ENCODE data around the gene CCDC170. TPM values are rescaled to one million over a fixed set of nuclear protein-coding genes. Genes with fewer than 3 reads are reported as not detected.

Gene CCDC170
- total RNA-seq, 1 donor from 2014 or later, result 0.31 TPM

GRCh38 chr6:151499551-151499950 lies 5.7 kb downstream of the CCDC170 start:
- Mint-ChIP-seq H3K27ac (ENCODE audit: unreplicated experiment) (no peak overlapping the region), H3K27me3 (ENCODE audit: unreplicated experiment) (peaks cover 6% of the 10 kb centered on the region), H3K4me3 (ENCODE audit: unreplicated experiment) (no peak overlapping the region), H3K36me3 (ENCODE audit: low read depth, unreplicated experiment) (no peaks in the 10 kb centered on the region), H3K4me1 (ENCODE audit: unreplicated experiment) (peaks cover 9% of the 10 kb centered on the region), H3K9me3 (ENCODE audit: unreplicated experiment) (peaks cover 2% of the 10 kb centered on the region)
- no peak for DNase-seq (ENCODE audit: low spot score)
- no peak for TF ChIP-seq CTCF (IDR thresholded peaks at IDR 0.05; ENCODE audit: unreplicated experiment)

- TF ChIP-seq CTCF (IDR thresholded peaks at IDR 0.05; ENCODE audit: unreplicated experiment), result no peak
- Mint-ChIP-seq H3K36me3 (ENCODE audit: low read depth, unreplicated experiment) (no peaks in the 10 kb centered on the region), H3K4me3 (ENCODE audit: unreplicated experiment) (no peak overlapping the region), H3K9me3 (ENCODE audit: unreplicated experiment) (peaks cover 4% of the 10 kb centered on the region), H3K27me3 (ENCODE audit: unreplicated experiment) (peaks cover 2% of the 10 kb centered on the region), H3K27ac (ENCODE audit: unreplicated experiment) (no peak overlapping the region), H3K4me1 (ENCODE audit: unreplicated experiment) (peaks cover 4% of the 10 kb centered on the region)
- DNase-seq (ENCODE audit: low spot score), result no peak
Observed at GRCh38 chr6:151501511-151502136, 7.8 kb downstream of the CCDC170 start.

- Mint-ChIP-seq H3K27ac (ENCODE audit: unreplicated experiment) (no peak overlapping the region), H3K9me3 (ENCODE audit: unreplicated experiment) (peaks cover 4% of the 10 kb centered on the region), H3K4me3 (ENCODE audit: unreplicated experiment) (no peak overlapping the region), H3K36me3 (ENCODE audit: low read depth, unreplicated experiment) (no peaks in the 10 kb centered on the region), H3K4me1 (ENCODE audit: unreplicated experiment) (peaks cover 4% of the 10 kb centered on the region), H3K27me3 (ENCODE audit: unreplicated experiment) (peaks cover 2% of the 10 kb centered on the region)
- no peak for TF ChIP-seq CTCF (IDR thresholded peaks at IDR 0.05; ENCODE audit: unreplicated experiment)
- DNase-seq (ENCODE audit: low spot score), result no peak
Observed at GRCh38 chr6:151502499-151502898, 8.7 kb downstream of the CCDC170 start.

- Mint-ChIP-seq H3K36me3 (ENCODE audit: low read depth, unreplicated experiment) (no peaks in the 10 kb centered on the region), H3K27ac (ENCODE audit: unreplicated experiment) (no peak overlapping the region)
Observed at GRCh38 chr6:151506761-151507160, 12.9 kb downstream of the CCDC170 start.

More at GRCh38 chr6:151506761-151507160, 12.9 kb downstream of the CCDC170 start:
- H3K9me3 Mint-ChIP-seq (ENCODE audit: unreplicated experiment), result peaks cover 4% of the 10 kb centered on the region
- peaks cover 2% of the 10 kb centered on the region for H3K27me3 Mint-ChIP-seq (ENCODE audit: unreplicated experiment)
- no peak for DNase-seq (ENCODE audit: low spot score)
- no peak overlapping the region for H3K4me3 Mint-ChIP-seq (ENCODE audit: unreplicated experiment)
- H3K4me1 Mint-ChIP-seq (ENCODE audit: unreplicated experiment), result no peaks in the 10 kb centered on the region
- TF ChIP-seq CTCF (IDR thresholded peaks at IDR 0.05; ENCODE audit: unreplicated experiment), result no peak

All from endothelial cell (in vitro differentiated cells).